Astrocyte (in vitro differentiated cells and primary cell): Measurements from ENCODE around the gene CDC40. TPM values are rescaled to one million over a fixed set of nuclear protein-coding genes. Genes with fewer than 3 reads are reported as not detected.

Experiments
- DNase-seq: peaks from one replicate; pipeline ENCODE4 v3.0.0-alpha.2; 2010; ENCODE audit warnings: low read depth
- FAIRE-seq: peaks from 2 replicates; lab custom pipeline; 2011; peaks lifted over from hg19 to GRCh38; lab: Jason Lieb, UNC
- H2AFZ ChIP-seq: 2 replicates; pipeline ENCODE4 v1.6.0; 2012; ENCODE audit warnings: low read depth, low read length, inconsistent platforms
- H3K27ac ChIP-seq: 2 replicates; pipeline ENCODE4 v1.5.1; 2011; ENCODE audit warnings: low read depth, low read length, inconsistent platforms
- H3K27me3 ChIP-seq: 2 replicates; pipeline ENCODE4 v1.6.0; 2011; ENCODE audit warnings: low read length, inconsistent platforms; ENCODE audit not compliant: insufficient read depth
- H3K36me3 ChIP-seq: 2 replicates; pipeline ENCODE4 v1.5.1; 2011; ENCODE audit warnings: low read length, inconsistent platforms; ENCODE audit not compliant: insufficient read depth
- H3K4me1 ChIP-seq: 2 replicates; pipeline ENCODE4 v1.5.1; 2011; ENCODE audit warnings: low read length, inconsistent platforms; ENCODE audit not compliant: insufficient read depth
- H3K4me2 ChIP-seq: 2 replicates; pipeline ENCODE4 v1.6.0; 2012; ENCODE audit warnings: low read length, inconsistent platforms
- H3K4me3 ChIP-seq: 2 replicates; pipeline ENCODE4 v1.5.1; 2011; ENCODE audit warnings: low read depth, mild to moderate bottlenecking, low read length, inconsistent platforms; ENCODE audit not compliant: insufficient read depth
- H3K79me2 ChIP-seq: 2 replicates; pipeline ENCODE4 v1.6.0; 2012; ENCODE audit warnings: mild to moderate bottlenecking, low read length, inconsistent platforms; ENCODE audit not compliant: insufficient read depth
- H3K9ac ChIP-seq: 2 replicates; pipeline ENCODE4 v1.6.0; 2012; ENCODE audit warnings: mild to moderate bottlenecking, low read length, inconsistent platforms
- H3K9me3 ChIP-seq: 2 replicates; pipeline ENCODE4 v1.5.1; 2012; ENCODE audit warnings: low read depth, mild to moderate bottlenecking, low read length, inconsistent platforms; ENCODE audit not compliant: insufficient read depth
- H4K20me1 ChIP-seq: 2 replicates; pipeline ENCODE4 v1.6.0; 2012; ENCODE audit warnings: low read length, inconsistent platforms; ENCODE audit not compliant: insufficient read depth
- H3K27ac Mint-ChIP-seq: one replicate; pipeline ENCODE4 v1.8.0; 2021; ENCODE audit warnings: mild to moderate bottlenecking, mixed read lengths; ENCODE audit not compliant: unreplicated experiment
- H3K27me3 Mint-ChIP-seq: one replicate; pipeline ENCODE4 v1.8.0; 2021; ENCODE audit warnings: low read depth, mixed read lengths; ENCODE audit not compliant: unreplicated experiment
- H3K36me3 Mint-ChIP-seq: one replicate; pipeline ENCODE4 v1.8.0; 2021; ENCODE audit warnings: low read depth, mixed read lengths; ENCODE audit not compliant: unreplicated experiment
- H3K4me1 Mint-ChIP-seq: one replicate; pipeline ENCODE4 v1.8.0; 2021; ENCODE audit warnings: low read depth, mixed read lengths; ENCODE audit not compliant: unreplicated experiment
- H3K4me3 Mint-ChIP-seq: one replicate; pipeline ENCODE4 v1.8.0; 2021; ENCODE audit warnings: mild to moderate bottlenecking, moderate library complexity, mixed read lengths; ENCODE audit not compliant: unreplicated experiment
- H3K9me3 Mint-ChIP-seq: one replicate; pipeline ENCODE4 v1.8.0; 2021; ENCODE audit warnings: mild to moderate bottlenecking, mixed read lengths; ENCODE audit not compliant: unreplicated experiment
- CTCF ChIP-seq: IDR thresholded peaks from 2 replicates; pipeline ENCODE4 v1.5.1; 2011; ENCODE audit warnings: low read depth, mild to moderate bottlenecking, inconsistent platforms, low read length, moderate library complexity; ENCODE audit not compliant: insufficient read depth
- EZH2 ChIP-seq: IDR thresholded peaks from 2 replicates; pipeline ENCODE4 v1.6.1; 2012; ENCODE audit warnings: mild to moderate bottlenecking, low read length, inconsistent platforms; ENCODE audit not compliant: insufficient read depth
- total RNA-seq: library from RNA; stranded (reverse); gene quantifications from 2 replicates; pipeline ENCODE4 v1.2.1, GENCODE V29; 2021

CDC40 gene
- total RNA-seq, 1 donor from 2014 or later: 18.7 TPM

- Histone ChIP-seq H2AFZ (no peak overlapping the region), H3K4me2 (no peak overlapping the region), H3K4me1 (no peaks in the 10 kb centered on the region), H3K4me3 (no peak overlapping the region), H3K27ac (no peak overlapping the region), H3K9ac (no peak overlapping the region), H3K9me3 (no peaks in the 10 kb centered on the region), H3K27me3 (no peaks in the 10 kb centered on the region), H3K36me3 (no peaks in the 10 kb centered on the region), H4K20me1 (peaks cover 10% of the 10 kb centered on the region), H3K79me2 (peaks cover 13% of the 10 kb centered on the region)
- Mint-ChIP-seq H3K27me3 (no peaks in the 10 kb centered on the region), H3K27ac (no peak overlapping the region), H3K36me3 (no peaks in the 10 kb centered on the region), H3K4me3 (no peak overlapping the region), H3K4me1 (no peaks in the 10 kb centered on the region), H3K9me3 (no peaks in the 10 kb centered on the region)
- FAIRE-seq (no peak), DNase-seq (no peak)
- TF ChIP-seq CTCF (no peak), EZH2 (no peak)
Measured at GRCh38 chr6:110158479-110158878, 21.7 kb upstream of the CDC40 start.

DNA sequence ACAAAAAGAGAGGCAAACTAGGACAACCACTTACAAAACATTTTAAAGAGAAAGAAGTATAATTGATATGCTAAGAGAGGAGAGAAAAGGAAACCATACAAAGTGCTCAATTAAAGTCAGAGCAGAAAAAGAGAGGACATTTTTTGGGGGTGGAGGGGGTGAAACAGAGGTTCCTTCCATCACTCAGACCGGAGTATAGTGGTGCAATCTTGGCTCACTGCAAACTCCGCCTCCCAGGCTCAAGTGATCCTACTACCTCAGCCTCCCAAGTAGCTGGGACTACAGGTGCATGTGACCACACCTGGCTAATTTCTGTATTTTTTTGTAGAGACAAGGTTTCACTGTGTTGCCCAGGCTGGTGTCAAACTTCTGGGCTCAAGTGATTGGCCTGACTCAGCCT is 10.1 kb upstream of the CDC40 start:
- Histone ChIP-seq H3K27ac (no peak overlapping the region), H3K4me1 (no peaks in the 10 kb centered on the region), H4K20me1 (peaks cover 63% of the 10 kb centered on the region), H2AFZ (no peak overlapping the region), H3K9me3 (no peaks in the 10 kb centered on the region), H3K79me2 (peaks cover 63% of the 10 kb centered on the region), H3K4me3 (no peak overlapping the region), H3K4me2 (no peak overlapping the region), H3K27me3 (no peaks in the 10 kb centered on the region), H3K9ac (no peak overlapping the region), H3K36me3 (no peaks in the 10 kb centered on the region)
- H3K4me1 Mint-ChIP-seq: peaks cover 2% of the 10 kb centered on the region
- H3K9me3 Mint-ChIP-seq: no peaks in the 10 kb centered on the region
- H3K27ac Mint-ChIP-seq: no peak overlapping the region
- TF ChIP-seq EZH2 (no peak), CTCF (no peak)
- H3K4me3 Mint-ChIP-seq: no peak overlapping the region
- DNase-seq (no peak), FAIRE-seq (no peak)
- peaks cover 2% of the 10 kb centered on the region for H3K36me3 Mint-ChIP-seq
- no peaks in the 10 kb centered on the region for H3K27me3 Mint-ChIP-seq

- Histone ChIP-seq H3K4me3 (no peak overlapping the region), H3K36me3 (no peaks in the 10 kb centered on the region), H4K20me1 (peaks cover 67% of the 10 kb centered on the region), H2AFZ (no peak overlapping the region), H3K27ac (no peak overlapping the region), H3K9ac (no peak overlapping the region), H3K4me2 (no peak overlapping the region), H3K9me3 (no peaks in the 10 kb centered on the region), H3K4me1 (no peaks in the 10 kb centered on the region), H3K27me3 (no peaks in the 10 kb centered on the region), H3K79me2 (peaks cover 74% of the 10 kb centered on the region)
- Mint-ChIP-seq H3K27ac (no peak overlapping the region), H3K4me1 (peaks cover 2% of the 10 kb centered on the region), H3K9me3 (no peaks in the 10 kb centered on the region), H3K27me3 (no peaks in the 10 kb centered on the region), H3K4me3 (no peak overlapping the region), H3K36me3 (peaks cover 2% of the 10 kb centered on the region)
- no peak for FAIRE-seq
- no peak for TF ChIP-seq EZH2
- no peak for TF ChIP-seq CTCF
- DNase-seq: peak; percentile 4
Measured at GRCh38 chr6:110173506-110174132, 6.6 kb upstream of the CDC40 start.
